H1 (cell line): Measurements from ENCODE around the gene CAPN9. TPM values are rescaled to one million over a fixed set of nuclear protein-coding genes. Genes with fewer than 3 reads are reported as not detected.

ENCODE experiments used
- CTCF ChIA-PET: fragments of 300-600 bp; sonication (Branson Sonifier 250); formaldehyde crosslinking; loops from one replicate; lab custom pipeline; 2021; ENCODE audit not compliant: partially characterized antibody; lab: Charles Lee
- POLR2A ChIA-PET: fragments of 300-600 bp; sonication (Branson Sonifier 250); formaldehyde crosslinking; loops from one replicate; lab custom pipeline; 2021; ENCODE audit warnings: inconsistent platforms; ENCODE audit not compliant: partially characterized antibody; lab: Charles Lee
- DNase-seq, 2 experiments: peaks; one replicate each; pipeline versions ENCODE4 v3.0.0 to v3.0.0-alpha.2; 2010 to 2022; ENCODE audit warnings: low spot score in 2 of 2, low read depth in 1 of 2, mixed read lengths in 1 of 2
- FAIRE-seq: peaks from 2 replicates; lab custom pipeline; 2011; peaks lifted over from hg19 to GRCh38; lab: Jason Lieb, UNC
- H2AFZ ChIP-seq: 2 replicates; pipeline ENCODE4 v1.8.1; 2012; ENCODE audit warnings: low read length, inconsistent platforms
- H2AK5ac ChIP-seq: 2 replicates; pipeline ENCODE4 v1.6.1; 2013; ENCODE audit warnings: low read depth, low read length
- H2BK120ac ChIP-seq: replicated peaks from 2 replicates; pipeline ENCODE3; 2013; ENCODE audit warnings: low read depth, low read length, inconsistent platforms
- H2BK12ac ChIP-seq: 2 replicates; pipeline ENCODE4 v1.6.1; 2013; ENCODE audit warnings: low read depth, low read length
- H2BK15ac ChIP-seq: 2 replicates; pipeline ENCODE4 v1.6.1; 2013; ENCODE audit warnings: low read length
- H2BK20ac ChIP-seq: 2 replicates; pipeline ENCODE4 v1.6.1; 2013; ENCODE audit warnings: low read length
- H2BK5ac ChIP-seq: 2 replicates; pipeline ENCODE4 v1.6.1; 2013; ENCODE audit warnings: low read depth, low read length
- H3K14ac ChIP-seq: 2 replicates; pipeline ENCODE4 v1.6.1; 2013; ENCODE audit warnings: inconsistent platforms; ENCODE audit not compliant: insufficient read length
- H3K18ac ChIP-seq: 2 replicates; pipeline ENCODE4 v1.6.1; 2013; ENCODE audit warnings: low read length; ENCODE audit errors: extremely low read depth
- H3K23ac ChIP-seq: 2 replicates; pipeline ENCODE4 v1.6.1; 2013; ENCODE audit warnings: inconsistent platforms; ENCODE audit not compliant: insufficient read length
- H3K23me2 ChIP-seq: 2 replicates; pipeline ENCODE4 v1.6.1; 2013; ENCODE audit warnings: low read depth, low read length
- H3K27ac ChIP-seq: 2 replicates; pipeline ENCODE4 v1.6.1; 2011; ENCODE audit warnings: low read depth, low read length, inconsistent platforms
- H3K27me3 ChIP-seq, 4 experiments: replicated peaks in 1 of 4; 1 replicate in 1 of 4; 2 replicates in 3 of 4; pipeline versions ENCODE4 v1.6.1 to v1.8.1; 2011 to 2013; ENCODE audit warnings: low read length in 3 of 4, mild to moderate bottlenecking in 3 of 4, inconsistent platforms in 2 of 4, mixed read lengths in 2 of 4, moderate library complexity in 1 of 4; ENCODE audit not compliant: control insufficient read depth in 3 of 4, insufficient read depth in 3 of 4; ENCODE audit errors: extremely low read depth in 1 of 4
- H3K36me3 ChIP-seq, 4 experiments: 2 replicates each; pipeline versions ENCODE4 v1.6.1 to v1.8.1; 2011 to 2013; ENCODE audit warnings: mild to moderate bottlenecking in 4 of 4, low read length in 3 of 4, moderate library complexity in 2 of 4, control low read depth in 1 of 4, inconsistent platforms in 1 of 4; ENCODE audit not compliant: insufficient read depth in 4 of 4, control insufficient read depth in 2 of 4
- H3K4ac ChIP-seq: replicated peaks from 2 replicates; pipeline ENCODE3; 2013; ENCODE audit warnings: low read length, low read depth, mixed read lengths, inconsistent platforms; ENCODE audit not compliant: insufficient read length
- H3K4me1 ChIP-seq, 4 experiments: replicated peaks in 1 of 4; 1 replicate in 1 of 4; 2 replicates in 3 of 4; pipeline versions ENCODE4 v1.6.1 to v1.8.1; 2011 to 2013; ENCODE audit warnings: low read length in 3 of 4, inconsistent platforms in 2 of 4, mixed read lengths in 1 of 4; ENCODE audit not compliant: insufficient read depth in 4 of 4, control insufficient read depth in 3 of 4
- H3K4me2 ChIP-seq, 2 experiments: 2 replicates each; pipeline versions ENCODE4 v1.6.1 to v1.8.1; 2011 to 2013; ENCODE audit warnings: low read depth in 2 of 2, low read length in 2 of 2, control low read depth in 1 of 2, inconsistent platforms in 1 of 2, mild to moderate bottlenecking in 1 of 2; ENCODE audit not compliant: insufficient read depth in 1 of 2
- H3K4me3 ChIP-seq, 4 experiments: fragments of 200-600, 300-600 bp in 1 of 4; sonication (generic), shearing (Covaris generic), sonication (Bioruptor Twin) in 1 of 4; 2 replicates each; pipeline versions ENCODE4 v1.5.1 to v1.8.1; 2011 to 2016; ENCODE audit warnings: low read length in 4 of 4, low read depth in 3 of 4, control low read depth in 2 of 4, inconsistent platforms in 2 of 4, mild to moderate bottlenecking in 2 of 4, mixed read lengths in 1 of 4, moderate library complexity in 1 of 4; ENCODE audit not compliant: insufficient read depth in 2 of 4; ENCODE audit errors: extremely low read depth in 1 of 4
- H3K56ac ChIP-seq: replicated peaks from 2 replicates; pipeline ENCODE3; 2013; ENCODE audit warnings: low read depth, mild to moderate bottlenecking, mixed read lengths, low read length, inconsistent platforms; ENCODE audit not compliant: insufficient read length
- H3K79me1 ChIP-seq: 2 replicates; pipeline ENCODE4 v1.6.1; 2013; ENCODE audit warnings: low read depth, low read length, control low read depth
- H3K79me2 ChIP-seq, 2 experiments: 2 replicates each; pipeline versions ENCODE4 v1.6.1 to v1.8.1; 2012 to 2013; ENCODE audit warnings: low read length in 2 of 2, mild to moderate bottlenecking in 2 of 2, inconsistent platforms in 1 of 2; ENCODE audit not compliant: insufficient read depth in 2 of 2, control insufficient read depth in 1 of 2
- H3K9ac ChIP-seq, 4 experiments: replicated peaks in 1 of 4; 1 replicate in 1 of 4; 2 replicates in 3 of 4; pipeline versions ENCODE4 v1.6.1 to v1.8.1; 2011 to 2013; ENCODE audit warnings: low read depth in 3 of 4, low read length in 3 of 4, control low read depth in 2 of 4, mild to moderate bottlenecking in 2 of 4, moderate library complexity in 2 of 4, inconsistent platforms in 1 of 4; ENCODE audit errors: extremely low read depth in 1 of 4
- H3K9me3 ChIP-seq, 2 experiments: 2 replicates each; pipeline versions ENCODE4 v1.6.1 to v1.8.1; 2012 to 2013; ENCODE audit warnings: mild to moderate bottlenecking in 2 of 2, moderate library complexity in 2 of 2, control low read depth in 1 of 2, inconsistent platforms in 1 of 2, low read depth in 1 of 2, low read length in 1 of 2, mixed read lengths in 1 of 2; ENCODE audit not compliant: insufficient read depth in 2 of 2
- H4K20me1 ChIP-seq, 2 experiments: replicated peaks in 1 of 2; 2 replicates each; pipeline versions ENCODE3 to v1.8.1; 2011 to 2013; ENCODE audit warnings: inconsistent platforms in 2 of 2, low read length in 2 of 2, mild to moderate bottlenecking in 1 of 2; ENCODE audit not compliant: insufficient read depth in 2 of 2, control insufficient read depth in 1 of 2
- H4K5ac ChIP-seq: 2 replicates; pipeline ENCODE4 v1.6.1; 2013; ENCODE audit warnings: low read length, low read depth, mixed read lengths, inconsistent platforms; ENCODE audit not compliant: insufficient read length
- H4K8ac ChIP-seq: 2 replicates; pipeline ENCODE4 v1.8.0; 2013; ENCODE audit warnings: mild to moderate bottlenecking, moderate library complexity, low read length, inconsistent platforms; ENCODE audit not compliant: insufficient read depth; ENCODE audit errors: extremely low read depth
- H4K91ac ChIP-seq: replicated peaks from 2 replicates; pipeline ENCODE3; 2013; ENCODE audit warnings: low read length, mixed read lengths, inconsistent platforms; ENCODE audit not compliant: insufficient read length
- ASH2L ChIP-seq: fragments of 200-600, 300-600 bp; sonication (generic); IDR thresholded peaks from one replicate; pipeline ENCODE4 v1.7.1; 2017; ENCODE audit warnings: low read length
- ATF2 ChIP-seq: IDR thresholded peaks from 2 replicates; pipeline ENCODE4 v1.6.1; 2012; ENCODE audit warnings: low read length, inconsistent platforms
- EGR1 ChIP-seq: IDR thresholded peaks from 2 replicates; pipeline ENCODE4 v1.6.1; 2011; ENCODE audit warnings: low read depth, low read length, borderline replicate concordance
- KDM1A ChIP-seq: fragments of 200-600, 300-600 bp; sonication (generic); IDR thresholded peaks from 2 replicates; pipeline ENCODE4 v1.7.1; 2016; ENCODE audit warnings: mild to moderate bottlenecking, low read length, borderline replicate concordance
- NANOG ChIP-seq: IDR thresholded peaks from 2 replicates; pipeline ENCODE4 v1.6.1; 2011; ENCODE audit warnings: low read length, low read depth, mild to moderate bottlenecking, inconsistent platforms; ENCODE audit not compliant: insufficient read depth, poor library complexity, severe bottlenecking
- POLR2AphosphoS5 ChIP-seq: IDR thresholded peaks from 2 replicates; pipeline ENCODE4 v1.6.1; 2011; ENCODE audit warnings: low read depth, low read length
- RAD21 ChIP-seq, 2 experiments: IDR thresholded peaks in 1 of 2; conservative IDR thresholded peaks in 1 of 2; 2 replicates each; pipeline ENCODE4 v1.6.1; 2011; ENCODE audit warnings: low read depth in 2 of 2, low read length in 2 of 2, improper control_type of control experiment in 1 of 2, inconsistent platforms in 1 of 2, mild to moderate bottlenecking in 1 of 2, moderate library complexity in 1 of 2
- RNF2 ChIP-seq: fragments of 200-900, 300-1000 bp; sonication (generic); IDR thresholded peaks from 2 replicates; pipeline ENCODE4 v1.7.1; 2016; ENCODE audit warnings: borderline replicate concordance, low read depth, mild to moderate bottlenecking, antibody characterized with exemption, low read length; ENCODE audit not compliant: poor library complexity, severe bottlenecking; ENCODE audit errors: missing control alignments
- SAP30 ChIP-seq: fragments of 300-600 bp; sonication (generic); IDR thresholded peaks from 2 replicates; pipeline ENCODE4 v1.7.1; 2012; ENCODE audit warnings: low read length, moderate library complexity, mild to moderate bottlenecking, inconsistent platforms; ENCODE audit not compliant: insufficient read depth, insufficient replicate concordance
- USF2 ChIP-seq: IDR thresholded peaks from 2 replicates; pipeline ENCODE4 v1.6.1; 2011; ENCODE audit warnings: low read length, improper control_type of control experiment
- WGBS, 2 experiments: shearing (Covaris generic) in 1 of 2; methylation state at CpG; one replicate each; pipeline versions ENCODE4 v1.1.6 to v1.1.7; 2013 to 2015; ENCODE audit warnings: low lambda C conversion rate in 2 of 2, mixed read lengths in 2 of 2, inconsistent platforms in 1 of 2, low coverage in 1 of 2, missing lambda C conversion rate in 1 of 2; ENCODE audit not compliant: insufficient replicate concordance in 2 of 2, insufficient coverage in 1 of 2, insufficient read length in 1 of 2; ENCODE audit errors: extremely low coverage in 1 of 2, missing lambda C conversion rate in 1 of 2; 5-methylcytosine and 5-hydroxymethylcytosine counted together
- polyA plus RNA-seq, 7 experiments: library from polyadenylated mRNA; depleted of rRNA in 3 of 7; stranded (reverse) in 5 of 7; unstranded in 2 of 7; fragments of >200 nt in 5 of 7; fragments of 200-250 nt in 2 of 7; gene quantifications; 1 replicate in 5 of 7; 2 replicates in 1 of 7; 4 replicates in 1 of 7; pipeline versions ENCODE4 v1.2.1 to v1.2.3, GENCODE V29; 2011 to 2013; ENCODE audit warnings: missing spikeins in 2 of 7, mixed read lengths in 2 of 7
- total RNA-seq: library from RNA; stranded (reverse); fragmentation: NEBNext Ultra II Directional; extraction: Animal tissue kit (Norgen Biotek cat#: 25700); gene quantifications from 2 replicates; pipeline ENCODE4 v1.2.1, GENCODE V29; 2021

CAPN9 gene
- total and polyA plus RNA-seq, 2 of the 8 experiments (the other 6 are each of a cell fraction or from before 2014, with no cell fraction given): 0.22 to 0.76 TPM

- Histone ChIP-seq H2AK5ac (no peak overlapping the region), H2BK12ac (no peak overlapping the region), H4K8ac (no peak overlapping the region), H3K9ac (no peak overlapping the region), H3K4ac (no peak overlapping the region), H3K23ac (no peak overlapping the region), H3K79me1 (no peaks in the 10 kb centered on the region), H3K27ac (no peak overlapping the region), H3K79me2 (no peaks in the 10 kb centered on the region), H3K27me3 (no peaks in the 10 kb centered on the region), H4K20me1 (no peaks in the 10 kb centered on the region), H3K14ac (no peak overlapping the region), H2BK120ac (no peak overlapping the region), H3K4me3 (no peak overlapping the region), H3K18ac (no peak overlapping the region), H2BK15ac (no peak overlapping the region), H2BK20ac (no peak overlapping the region), H3K56ac (no peak overlapping the region), H3K36me3 (no peaks in the 10 kb centered on the region), H2AFZ (no peak overlapping the region), H4K5ac (no peak overlapping the region), H3K4me2 (no peak overlapping the region), H4K91ac (no peak overlapping the region), H3K23me2 (no peaks in the 10 kb centered on the region), H3K9me3 (no peaks in the 10 kb centered on the region), H3K4me1 (no peaks in the 10 kb centered on the region), H2BK5ac (no peak overlapping the region)
- 85% methylated on average over 2 of the region's 2 CpGs; no CpG with 5 or more reads in 1 of the 2 experiments for WGBS, 2 experiments
- ChIA-PET POLR2A (no interaction called here), CTCF (interaction anchor here (2.1 to 4.7 kb wide), 2 partner anchors 8 to 29 kb away, joined by 6 to 27 read pairs; no protein-coding TSS in a partner anchor)
- peak in 1 of 2 experiments; percentile 16 for DNase-seq
- no peak for FAIRE-seq
- TF ChIP-seq EGR1: no peak
- no peak for TF ChIP-seq KDM1A
- TF ChIP-seq ATF2: no peak
- TF ChIP-seq ASH2L: no peak
- no peak for TF ChIP-seq SAP30
- TF ChIP-seq POLR2AphosphoS5: no peak
- TF ChIP-seq USF2: no peak
- no peak for TF ChIP-seq RAD21 (IDR thresholded peaks at IDR 0.05 in 1 of 2, conservative IDR thresholded peaks at IDR 0.05 in 1 of 2; ENCODE audit: low read depth in 2 of 2, low read length in 2 of 2)
- no peak for TF ChIP-seq RNF2
- no peak for TF ChIP-seq NANOG
Measured at GRCh38 chr1:230806552-230806951, 59.4 kb downstream of the CAPN9 start.
